WI38 (cell line): ENCODE data around the gene IZUMO4.

Source experiments
- H3K4me3 ChIP-seq: 2 replicates; pipeline ENCODE4 v1.5.1; 2011; ENCODE audit warnings: low read depth, mild to moderate bottlenecking, control low read depth, low read length
- CTCF ChIP-seq: IDR thresholded peaks from 2 replicates; pipeline ENCODE4 v1.5.1; 2012; ENCODE audit warnings: low read depth, mild to moderate bottlenecking, control low read depth, low read length

IZUMO4 gene

GRCh38 chr19:2115324-2115723 is 18.6 kb downstream of the IZUMO4 start:
- TF ChIP-seq CTCF: no peak
- H3K4me3 ChIP-seq: no peak overlapping the region

- no peak overlapping the region for H3K4me3 ChIP-seq
Observed at GRCh38 chr19:2115911-2116426, 19.3 kb downstream of the IZUMO4 start.

GRCh38 chr19:2116507-2116906 is 19.8 kb downstream of the IZUMO4 start:
- no peak overlapping the region for H3K4me3 ChIP-seq
- TF ChIP-seq CTCF: no peak

More at GRCh38 chr19:2115911-2116426, 19.3 kb downstream of the IZUMO4 start:
- TF ChIP-seq CTCF: no peak

- H3K4me3 ChIP-seq: no peak overlapping the region
- no peak for TF ChIP-seq CTCF
Observed at GRCh38 chr19:2117215-2117960, 20.7 kb downstream of the IZUMO4 start.

- no peak overlapping the region for H3K4me3 ChIP-seq
- no peak for TF ChIP-seq CTCF
Observed at GRCh38 chr19:2118438-2118837, 21.7 kb downstream of the IZUMO4 start.

- no peak overlapping the region for H3K4me3 ChIP-seq
- no peak for TF ChIP-seq CTCF
Observed at GRCh38 chr19:2119921-2120785, 23.4 kb downstream of the IZUMO4 start.

GRCh38 chr19:2120821-2121220 is 24.1 kb downstream of the IZUMO4 start:
- TF ChIP-seq CTCF: no peak
- H3K4me3 ChIP-seq: no peak overlapping the region
